NCI-H345 (cell line): ENCODE results near the gene AS3MT.
"Not testable (repeated sequence)": the region's sequence is repeated elsewhere in the genome, so short reads cannot be mapped to it uniquely, and the experiment has no call there.

Experiments used
- DNase-seq: peaks from one replicate; lab custom pipeline; 2025; lab: John Stamatoyannopoulos, UW

The AS3MT gene, protein sequence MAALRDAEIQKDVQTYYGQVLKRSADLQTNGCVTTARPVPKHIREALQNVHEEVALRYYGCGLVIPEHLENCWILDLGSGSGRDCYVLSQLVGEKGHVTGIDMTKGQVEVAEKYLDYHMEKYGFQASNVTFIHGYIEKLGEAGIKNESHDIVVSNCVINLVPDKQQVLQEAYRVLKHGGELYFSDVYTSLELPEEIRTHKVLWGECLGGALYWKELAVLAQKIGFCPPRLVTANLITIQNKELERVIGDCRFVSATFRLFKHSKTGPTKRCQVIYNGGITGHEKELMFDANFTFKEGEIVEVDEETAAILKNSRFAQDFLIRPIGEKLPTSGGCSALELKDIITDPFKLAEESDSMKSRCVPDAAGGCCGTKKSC

DNA sequence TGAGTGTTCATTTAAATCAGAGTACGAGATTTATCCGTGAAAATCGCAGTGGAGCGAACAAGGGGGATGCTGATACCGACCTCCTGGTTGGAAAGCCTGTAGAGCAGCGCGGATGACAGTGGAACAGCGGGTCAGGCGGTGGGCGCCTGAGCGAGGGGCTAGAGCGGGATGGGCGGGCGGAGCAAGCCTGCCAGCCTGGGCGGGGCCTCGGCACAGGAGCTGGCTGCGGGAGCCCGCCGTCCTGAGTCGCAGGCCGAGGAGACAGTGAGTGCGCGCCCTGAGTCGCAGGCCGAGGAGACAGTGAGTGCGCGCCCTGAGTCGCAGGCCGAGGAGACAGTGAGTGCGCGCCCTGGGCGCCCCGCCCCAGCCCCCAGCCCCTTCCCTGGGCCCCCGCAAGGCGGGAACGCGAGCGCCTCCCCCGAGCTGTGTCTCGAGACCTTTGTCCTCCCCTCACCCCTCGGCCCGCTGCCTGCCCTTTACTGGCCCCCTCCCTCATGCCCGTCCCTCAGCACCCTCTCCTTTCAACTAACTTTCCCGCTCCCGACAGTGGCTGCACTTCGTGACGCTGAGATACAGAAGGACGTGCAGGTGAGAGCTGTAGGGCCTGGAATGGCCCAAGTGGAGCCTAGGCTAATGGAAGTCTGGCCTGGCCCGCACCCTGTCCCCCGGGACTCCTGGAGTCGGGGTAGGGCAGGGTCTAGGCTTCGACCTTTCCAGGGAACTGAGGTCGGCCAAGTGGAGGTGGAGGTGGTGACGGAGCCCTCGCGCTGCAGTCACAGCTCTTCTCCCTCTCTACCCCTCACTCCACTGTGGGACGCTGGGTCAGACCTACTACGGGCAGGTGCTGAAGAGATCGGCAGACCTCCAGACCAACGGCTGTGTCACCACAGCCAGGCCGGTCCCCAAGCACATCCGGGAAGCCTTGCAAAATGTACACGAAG lies at the start of gene AS3MT:
AS3MT (plus strand) TSS at position 213 of the 941 bp plus-strand sequence; CDS start at position 336, 123 bp downstream.
- peak; percentile 26 for DNase-seq

DNA sequence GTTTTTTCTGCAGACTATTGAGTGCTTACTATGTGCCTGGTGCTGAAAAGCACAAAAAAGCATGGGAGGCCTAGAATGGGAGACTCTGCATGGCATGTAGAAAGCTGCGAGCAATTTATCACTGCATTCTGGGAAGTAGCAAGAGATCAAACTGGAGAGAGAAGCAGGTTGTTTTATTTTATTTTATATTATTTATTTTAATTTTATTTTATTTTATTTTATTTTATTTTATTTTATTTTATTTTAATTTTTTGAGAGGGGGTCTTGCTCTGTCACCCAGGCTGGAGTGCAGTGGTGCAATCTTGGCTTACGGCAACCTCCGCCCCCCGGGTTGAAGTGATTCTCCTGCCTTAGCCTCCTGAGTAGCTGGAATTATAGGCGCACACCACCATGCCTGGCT lies 49.3 kb upstream of the AS3MT start:
- DNase-seq, result not testable (repeated sequence)

DNA sequence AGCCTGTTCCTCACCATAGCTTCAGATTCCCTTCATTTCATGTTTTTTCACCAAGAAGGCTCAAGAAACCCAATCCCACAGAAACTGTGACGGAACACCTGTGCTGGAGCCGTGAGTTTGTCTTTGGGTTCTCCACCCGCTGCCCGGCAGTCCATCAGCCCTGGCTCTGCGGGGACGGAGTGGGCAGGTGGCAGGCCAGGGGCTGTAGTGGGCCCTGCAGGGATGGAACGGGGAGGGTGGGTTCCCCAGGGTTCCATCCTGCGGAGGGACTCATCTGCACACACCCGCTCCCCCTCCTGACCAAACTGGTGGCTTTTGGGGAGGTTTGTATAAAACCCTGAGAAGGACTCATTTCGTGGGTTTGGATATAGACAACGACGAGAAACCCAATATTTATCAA lies 47.0 kb upstream of the AS3MT start:
- no peak for DNase-seq

DNA sequence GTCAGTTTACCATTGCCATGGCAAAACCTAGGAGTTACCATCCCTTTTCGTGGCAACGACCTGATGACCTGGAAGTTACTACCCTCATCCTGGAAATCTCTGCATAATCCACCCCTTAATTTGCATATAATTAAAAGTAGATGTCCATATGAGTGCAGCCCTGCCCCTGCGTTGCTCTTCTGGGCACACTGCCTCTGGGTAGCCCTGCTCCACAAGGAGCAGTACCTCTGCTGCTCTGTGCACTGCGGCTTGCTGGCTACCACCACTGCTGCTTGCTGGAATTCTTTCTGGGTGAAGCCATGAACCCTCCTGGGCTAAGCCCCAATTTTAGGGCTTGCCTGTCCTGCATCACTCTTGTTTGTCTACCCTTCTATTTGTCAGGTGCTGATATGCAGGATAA lies 44.6 kb upstream of the AS3MT start:
- no peak for DNase-seq

DNA sequence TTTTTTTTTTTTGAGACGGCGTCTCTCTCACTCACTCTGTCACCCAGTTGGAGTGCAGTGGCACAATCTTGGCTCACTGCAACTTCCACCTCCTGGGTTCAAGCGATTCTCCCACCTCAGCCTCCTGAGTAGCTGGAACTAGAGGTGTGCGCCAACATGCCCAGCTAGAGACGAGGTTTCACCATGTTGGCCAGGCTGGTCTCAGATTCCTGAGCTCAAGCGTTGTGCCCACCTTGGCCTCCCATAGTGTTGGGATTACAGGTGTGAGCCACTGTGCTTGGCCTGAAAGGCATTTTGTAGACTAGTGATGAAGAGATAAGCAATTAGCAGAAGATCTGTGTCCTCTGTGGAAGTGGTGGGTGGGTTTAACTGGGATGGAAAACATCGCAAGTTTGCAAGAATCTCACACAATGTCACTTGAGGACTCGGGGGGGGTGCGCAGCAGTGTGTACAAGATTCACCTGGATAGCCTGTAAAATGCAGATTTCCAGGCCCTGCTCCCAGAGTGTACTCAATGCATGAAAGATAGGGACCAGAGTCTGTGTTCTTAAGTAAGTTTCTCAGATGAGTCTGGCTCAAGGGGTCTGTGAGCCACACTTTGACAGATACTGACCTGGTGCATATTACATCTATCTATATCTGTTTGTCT lies 43.0 kb upstream of the AS3MT start:
- no peak for DNase-seq

DNA sequence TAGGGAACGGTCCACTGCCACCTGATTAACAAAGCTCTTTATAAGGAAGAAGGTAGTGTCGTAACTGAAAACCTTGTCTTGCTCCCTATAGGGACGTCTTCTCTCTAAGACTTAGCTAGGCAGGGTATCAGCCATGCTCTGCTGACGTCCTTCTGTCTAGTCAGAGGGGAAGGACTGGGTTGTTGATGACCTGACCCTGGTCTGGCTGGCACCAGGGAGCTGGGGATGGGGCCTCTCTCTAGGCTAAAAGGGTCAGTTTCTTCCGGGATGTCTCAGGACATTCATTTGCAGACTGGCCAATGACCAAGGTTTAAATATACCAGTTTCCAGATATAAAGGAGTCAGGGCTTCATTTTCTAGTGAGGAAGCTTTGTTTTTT lies 41.7 kb upstream of the AS3MT start:
- no peak for DNase-seq

DNA sequence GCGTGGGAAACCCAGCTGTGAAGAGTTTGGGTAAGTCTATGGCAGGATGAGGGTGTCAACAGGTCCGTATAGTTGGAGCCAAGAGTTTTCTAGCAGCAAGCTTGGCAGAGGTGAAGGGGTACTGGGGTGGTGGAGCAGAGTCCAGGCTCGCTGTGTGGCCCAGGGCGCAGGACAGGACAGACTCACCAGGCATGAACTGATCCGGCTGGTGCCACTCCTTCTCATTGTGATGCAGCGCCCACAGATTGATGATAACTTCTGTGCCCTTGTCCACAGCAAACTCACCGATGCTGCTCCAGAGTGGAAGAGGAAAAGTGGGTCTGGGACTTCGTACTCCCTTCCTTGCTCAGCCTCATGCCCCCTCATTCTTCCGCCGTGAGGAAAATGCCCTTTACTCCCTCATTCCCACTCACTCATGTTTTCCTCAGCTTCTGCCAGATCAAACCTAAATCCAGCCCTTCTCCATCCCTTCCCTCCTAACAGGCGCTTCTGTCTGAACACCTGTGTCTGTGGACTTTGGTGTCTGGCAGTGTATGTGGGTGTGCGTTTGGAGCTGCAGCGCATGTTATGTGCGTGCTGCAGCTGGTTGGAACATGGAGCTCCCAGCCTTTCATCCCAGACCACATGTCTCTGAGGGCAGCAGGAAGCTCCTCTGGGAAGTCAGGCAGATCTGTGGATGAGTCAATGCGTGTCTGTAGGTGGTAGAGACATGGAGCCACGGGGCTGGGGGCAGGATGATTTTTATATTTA lies 37.8 kb upstream of the AS3MT start:
- DNase-seq, result no peak

DNA sequence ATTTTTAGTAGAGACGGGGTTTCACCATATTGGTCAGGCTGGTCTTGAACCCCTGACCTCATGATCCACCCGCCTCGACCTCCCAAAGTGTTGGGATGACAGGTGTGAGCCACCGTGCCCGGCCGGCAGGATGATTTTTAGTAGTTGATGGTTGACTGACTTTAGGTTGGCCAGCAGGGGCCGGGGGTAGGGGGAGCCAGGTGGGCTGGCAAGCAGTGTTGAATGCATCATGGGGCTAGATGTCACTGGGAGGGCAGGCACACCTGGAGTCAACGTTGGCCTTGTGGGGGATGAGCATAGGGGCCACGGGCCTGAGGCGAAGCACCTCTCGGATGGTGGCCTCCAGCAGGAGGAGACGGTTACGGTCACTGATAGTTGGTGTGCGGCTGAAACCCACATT lies 37.0 kb upstream of the AS3MT start:
- DNase-seq, result no peak

DNA sequence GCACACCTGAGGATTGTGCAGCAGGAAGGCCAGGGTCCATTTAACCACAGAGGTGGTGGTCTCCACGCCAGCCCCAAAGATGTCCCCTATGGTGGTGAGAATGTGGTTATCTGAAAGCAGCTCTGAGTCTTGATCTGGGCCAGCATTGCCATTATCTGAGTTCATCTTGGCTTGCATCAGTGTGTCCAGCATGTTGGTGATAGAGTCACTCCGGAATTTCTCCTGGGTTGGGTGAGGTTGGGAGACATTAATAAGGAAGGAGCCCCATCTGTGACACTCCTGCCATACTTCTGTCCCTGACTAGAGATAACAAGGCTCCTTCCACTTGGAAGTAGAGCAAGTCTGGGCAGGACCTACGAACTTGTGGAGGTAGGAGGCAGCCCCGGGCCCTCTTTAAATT lies 36.3 kb upstream of the AS3MT start:
- no peak for DNase-seq

DNA sequence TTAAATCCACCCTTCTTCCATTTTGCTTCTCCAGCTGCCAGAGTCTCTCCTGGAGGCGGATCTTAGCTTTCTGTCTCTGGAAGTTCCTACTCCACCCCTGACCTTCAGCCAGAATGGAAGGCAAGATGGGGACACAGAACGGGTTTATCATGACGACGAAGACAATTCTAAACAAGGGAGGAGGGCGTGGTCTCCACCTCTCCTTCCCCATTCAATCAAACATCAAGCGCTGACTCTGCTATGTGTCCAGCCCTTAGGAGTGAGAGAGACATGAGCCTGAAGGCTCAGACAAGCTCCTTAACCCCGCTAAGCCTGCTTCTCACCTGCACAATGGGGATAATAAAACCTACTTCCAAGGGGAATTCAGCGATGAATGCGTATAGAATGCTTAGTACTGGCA lies 35.1 kb upstream of the AS3MT start:
- DNase-seq, result no peak

DNA sequence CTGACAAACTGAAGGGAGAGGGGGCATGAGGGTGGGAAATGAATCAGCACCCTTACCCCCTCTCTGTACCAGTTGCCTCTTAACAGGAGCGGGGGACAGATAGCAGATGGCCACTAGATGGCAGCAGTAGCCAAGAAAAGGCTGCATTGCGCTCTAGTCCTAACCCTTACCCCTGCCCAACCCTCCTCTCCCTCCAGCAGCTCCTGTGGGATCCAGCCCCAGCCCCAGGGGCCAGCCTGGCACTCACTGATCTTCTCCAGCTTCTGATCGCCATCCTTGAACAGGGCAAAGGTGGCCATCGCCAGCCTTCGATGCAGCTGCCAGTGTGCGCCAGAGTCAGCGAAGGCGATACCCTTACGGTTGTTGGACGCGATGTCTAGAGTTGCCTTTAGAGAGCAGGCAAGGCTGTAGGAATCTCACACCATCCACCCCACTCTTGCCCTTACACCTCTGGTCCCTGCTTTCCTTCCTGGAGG lies 34.2 kb upstream of the AS3MT start:
- DNase-seq, result peak; percentile 66

DNA sequence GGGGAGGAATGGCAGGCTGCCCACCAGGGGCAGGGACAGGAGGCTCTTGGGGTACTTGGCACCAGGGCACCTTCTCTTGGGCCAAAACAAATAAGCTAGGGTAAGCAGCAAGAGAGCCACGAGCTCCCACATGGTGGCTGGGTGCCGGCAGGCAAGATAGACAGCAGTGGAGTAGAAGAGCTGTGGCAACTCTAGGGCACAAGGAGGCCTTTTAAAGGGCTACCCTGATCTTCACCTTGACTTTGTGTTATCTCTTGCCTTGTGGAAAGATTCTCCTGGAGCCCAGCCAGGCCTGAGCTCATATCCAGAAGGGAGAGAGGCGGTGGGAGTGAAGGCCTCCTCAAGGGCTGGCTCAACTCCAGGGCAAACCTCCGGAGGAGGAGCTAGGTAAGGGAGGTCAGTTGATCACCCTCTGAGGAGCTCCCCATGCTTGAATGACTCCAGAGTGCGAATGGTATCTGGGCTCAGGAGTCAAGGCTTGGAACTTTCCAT lies 32.0 kb upstream of the AS3MT start, which contains the start of gene CYP17A1:
CYP17A1 (minus strand) TSS at position 184 of the 492 bp plus-strand sequence; CDS start at position 132, 52 bp downstream.
- DNase-seq, result no peak

DNA sequence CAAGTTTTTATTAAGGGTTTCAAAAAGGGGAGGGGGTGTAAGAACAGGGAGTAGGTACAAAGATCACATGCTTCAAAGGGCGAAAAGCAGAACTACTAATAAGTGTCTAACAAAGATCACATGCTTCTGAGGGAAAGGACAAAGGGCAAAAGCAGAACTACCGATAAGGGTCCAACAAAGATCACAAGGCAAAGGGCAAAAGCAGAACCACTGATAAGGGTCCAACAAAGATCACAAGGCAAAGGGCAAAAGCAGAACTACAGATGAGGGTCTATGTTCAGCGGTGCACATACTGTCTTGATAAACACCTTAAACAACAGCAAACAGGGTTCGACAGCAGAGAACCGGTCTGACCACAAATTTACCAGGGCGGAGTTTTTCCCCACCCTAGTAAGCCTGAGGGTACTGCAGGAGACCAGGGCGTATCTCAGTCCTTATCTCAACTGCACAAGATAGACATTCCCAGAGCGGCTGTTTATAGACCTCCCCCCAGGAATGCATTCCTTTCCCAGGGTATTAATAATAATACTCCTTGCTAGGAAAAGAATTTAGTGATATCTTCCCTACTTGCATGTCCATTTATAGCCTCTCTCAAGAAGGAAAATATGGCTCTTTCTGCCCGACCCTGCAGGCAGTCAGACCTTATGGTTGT lies 30.9 kb upstream of the AS3MT start:
- DNase-seq, result not testable (repeated sequence)

DNA sequence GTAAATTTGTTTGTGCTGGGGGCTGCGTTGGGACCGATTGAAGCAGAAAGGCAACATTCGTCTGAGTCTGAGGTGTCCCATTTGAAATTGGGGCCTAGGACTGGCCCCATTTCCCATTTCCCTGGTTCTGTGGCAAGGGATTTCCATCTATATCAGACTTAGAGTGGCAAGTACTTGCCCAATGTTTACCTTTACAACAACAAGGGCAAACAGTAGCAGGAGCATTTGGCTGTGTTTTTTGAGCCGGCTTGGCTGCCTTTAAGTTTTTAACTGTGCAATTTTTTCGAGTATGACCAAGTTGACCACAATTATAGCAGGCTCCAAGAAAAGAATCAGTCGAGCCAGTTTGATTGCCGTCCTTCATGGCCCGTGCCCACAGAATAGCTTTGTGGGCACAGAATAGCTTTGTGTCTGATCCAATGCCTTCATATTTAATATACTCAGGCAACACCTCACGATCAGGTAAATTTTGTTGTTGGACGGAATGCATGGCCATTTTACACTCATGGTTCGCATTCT lies 27.4 kb upstream of the AS3MT start:
- no peak for DNase-seq

DNA sequence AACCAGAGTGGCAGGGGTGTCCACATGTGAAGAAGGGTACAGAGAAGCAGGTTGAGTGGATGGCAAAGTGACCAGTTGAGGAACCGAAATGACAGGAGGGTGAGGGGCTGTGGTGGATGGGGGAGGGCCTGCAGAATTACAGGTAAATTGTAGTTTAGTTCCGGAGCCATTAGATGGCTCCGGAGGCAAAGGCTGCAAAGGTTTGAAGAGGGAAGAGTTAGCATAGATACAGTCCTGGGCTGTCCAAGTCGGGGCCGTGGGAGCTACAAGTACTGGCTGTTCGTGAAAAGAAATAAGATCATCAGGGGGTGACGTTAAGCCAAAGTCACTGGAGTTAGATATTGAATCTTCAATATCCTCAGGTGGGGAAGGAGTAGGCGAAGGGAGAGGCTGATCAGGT lies 26.1 kb upstream of the AS3MT start:
- DNase-seq, result not testable (repeated sequence)

DNA sequence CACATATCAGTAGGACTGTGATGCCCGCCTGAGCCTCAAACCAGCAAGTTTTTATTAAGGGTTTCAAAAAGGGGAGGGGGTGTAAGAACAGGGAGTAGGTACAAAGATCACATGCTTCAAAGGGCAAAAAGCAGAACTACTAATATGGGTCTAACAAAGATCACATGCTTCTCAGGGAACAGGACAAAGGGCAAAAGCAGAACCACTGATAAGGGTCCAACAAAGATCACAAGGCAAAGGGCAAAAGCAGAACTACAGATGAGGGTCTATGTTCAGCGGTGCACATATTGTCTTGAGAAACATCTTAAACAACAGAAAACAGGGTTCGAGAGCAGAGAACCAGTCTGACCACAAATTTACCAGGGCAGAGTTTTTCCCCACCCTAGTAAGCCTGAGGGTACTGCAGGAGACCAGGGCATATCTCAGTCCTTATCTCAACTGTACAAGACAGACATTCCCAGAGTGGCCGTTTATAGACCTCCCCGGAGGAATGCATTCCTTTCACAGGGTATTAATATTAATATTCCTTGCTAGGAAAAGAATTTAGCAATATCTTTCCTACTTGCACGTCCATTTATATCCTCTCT lies 25.0 kb upstream of the AS3MT start:
- not testable (repeated sequence) for DNase-seq

DNA sequence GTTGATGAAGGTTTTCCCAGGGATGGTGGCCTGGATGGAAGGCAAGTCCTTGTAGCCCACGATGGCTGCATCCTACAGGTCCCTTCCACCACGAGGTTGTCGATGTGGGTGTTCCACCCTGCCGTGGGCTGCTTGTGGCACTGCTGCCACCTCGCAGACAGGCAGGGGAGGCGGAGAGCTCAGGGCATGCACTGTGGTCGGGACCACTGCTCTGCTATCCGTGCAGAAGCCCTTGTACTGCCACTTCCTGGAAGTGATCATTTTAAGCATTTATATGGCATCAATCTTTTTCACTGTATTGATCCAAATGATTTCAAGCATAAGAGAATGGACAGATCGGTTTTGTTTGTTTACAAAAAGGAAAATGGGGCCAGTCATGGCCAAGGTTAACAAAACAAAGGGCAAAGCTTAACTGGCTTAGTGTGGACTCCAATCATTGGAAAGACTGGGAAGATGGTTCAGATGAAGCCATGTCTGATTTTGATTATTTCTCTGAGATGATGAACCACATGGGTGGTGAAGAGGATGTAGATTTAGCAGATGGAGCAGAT lies 23.8 kb upstream of the AS3MT start:
- no peak for DNase-seq

DNA sequence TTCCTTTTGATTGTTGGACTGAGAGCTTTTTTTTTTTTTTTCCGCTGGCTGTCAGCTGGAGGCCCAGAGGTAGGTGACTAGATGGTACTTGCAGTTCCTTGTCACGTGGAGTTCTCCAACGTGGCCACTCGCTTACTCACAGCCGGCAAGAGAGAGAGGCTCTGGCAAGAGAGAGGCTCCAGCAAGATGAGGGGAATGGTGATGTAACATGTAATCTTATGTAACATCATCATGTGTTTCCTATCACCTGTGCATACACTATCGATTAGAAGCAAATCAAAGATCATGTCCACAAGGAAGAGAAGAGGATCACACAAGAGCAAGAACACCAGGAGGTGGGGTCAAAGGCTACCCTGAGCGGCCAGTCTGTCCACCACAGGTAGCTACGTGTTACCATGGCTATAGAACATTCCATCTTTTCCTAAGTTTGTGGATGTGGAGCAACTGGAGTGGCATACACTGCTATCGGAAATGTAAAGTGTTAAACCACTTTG lies 19.2 kb upstream of the AS3MT start:
- no peak for DNase-seq

DNA sequence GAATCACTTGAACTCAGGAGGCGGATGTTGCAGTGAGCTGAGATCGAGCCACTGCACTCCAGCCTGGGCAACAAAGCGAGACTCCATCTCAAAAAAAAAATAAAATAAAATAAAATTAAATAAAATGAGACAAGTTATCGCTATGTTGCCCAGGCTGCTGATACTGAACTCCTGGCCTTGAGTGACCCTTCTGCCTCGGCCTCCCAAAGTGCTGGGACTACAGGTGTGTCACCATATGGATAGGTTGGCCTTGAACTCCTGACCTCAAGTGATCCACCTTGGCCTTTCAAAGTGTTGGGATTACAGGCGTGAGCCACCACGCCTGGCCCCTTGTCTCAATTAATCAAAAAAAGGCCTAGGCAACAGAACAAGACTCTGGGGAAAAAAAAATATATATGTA lies 16.0 kb upstream of the AS3MT start:
- DNase-seq, result not testable (repeated sequence)
